Superior temporal gyrus (tissue), 1 donor: ENCODE data around the gene MRPL19.

ENCODE experiments used
- DNase-seq: peaks from one replicate; pipeline ENCODE4 v3.0.0-alpha.2; 2016; ENCODE audit errors: extremely low spot score

MRPL19 gene

GRCh38 chr2:75646583-75647425, at the start of gene MRPL19:
TSS of gene MRPL19 (plus strand) at chr2:75646783. CDS start at chr2:75646808, 25 bp downstream.
- peak; percentile 98 for DNase-seq

- no peak for DNase-seq
These were observed 49.8 kb upstream of the MRPL19 start for GRCh38 chr2:75596784-75597183.

- DNase-seq, result no peak
These were observed 48.6 kb upstream of the MRPL19 start for GRCh38 chr2:75597949-75598348.

- no peak for DNase-seq
These were observed 47.9 kb upstream of the MRPL19 start for GRCh38 chr2:75598589-75599155.

- DNase-seq, result no peak
These were observed 46.0 kb upstream of the MRPL19 start for GRCh38 chr2:75600461-75601011.

GRCh38 chr2:75602724-75603342, 43.8 kb upstream of the MRPL19 start:
- no peak for DNase-seq

- no peak for DNase-seq
These were observed 43.1 kb upstream of the MRPL19 start for GRCh38 chr2:75603477-75603876.

- no peak for DNase-seq
These were observed 42.1 kb upstream of the MRPL19 start for GRCh38 chr2:75604484-75604883.

- DNase-seq, result no peak
These were observed 40.6 kb upstream of the MRPL19 start for GRCh38 chr2:75605770-75606529.

- no peak for DNase-seq
These were observed 39.7 kb upstream of the MRPL19 start for GRCh38 chr2:75606761-75607399.

GRCh38 chr2:75607400-75607798, 39.2 kb upstream of the MRPL19 start:
- DNase-seq, result no peak

- DNase-seq, result peak; percentile 19
These were observed 38.4 kb upstream of the MRPL19 start for GRCh38 chr2:75607988-75608683.

- peak; percentile 71 for DNase-seq
These were observed 37.8 kb upstream of the MRPL19 start for GRCh38 chr2:75608684-75609333.

- DNase-seq, result no peak
These were observed 37.3 kb upstream of the MRPL19 start for GRCh38 chr2:75609334-75609689.

- DNase-seq, result no peak
These were observed 36.6 kb upstream of the MRPL19 start for GRCh38 chr2:75609937-75610508.

GRCh38 chr2:75610671-75611070, 35.9 kb upstream of the MRPL19 start:
- DNase-seq, result no peak

- DNase-seq, result no peak
These were observed 34.3 kb upstream of the MRPL19 start for GRCh38 chr2:75612108-75612861.

- no peak for DNase-seq
These were observed 33.7 kb upstream of the MRPL19 start for GRCh38 chr2:75612862-75613243.

- DNase-seq, result no peak
These were observed 32.4 kb upstream of the MRPL19 start for GRCh38 chr2:75614162-75614651.
